ENCODE measurements around the gene ARHGAP26. TPM values are rescaled to one million over a fixed set of nuclear protein-coding genes. Genes with fewer than 3 reads are reported as not detected.

The ARHGAP26 gene
- total and polyA plus RNA-seq, 7 donors: 2.5 to 28.7 (median 12.0) TPM

GRCh38 chr5:142955628-142956027, 185.5 kb downstream of the ARHGAP26 start:
- Histone ChIP-seq H3K4me3 (no peak overlapping the region), H3K9me3 (no peaks in the 10 kb centered on the region), H3K36me3 (ENCODE audit: insufficient read depth in 1 of 2, low read depth in 1 of 2) (no peaks in the 10 kb centered on the region), H3K27me3 (ENCODE audit: insufficient read depth in 3 of 3, low read length in 2 of 3) (no peaks in the 10 kb centered on the region), H3K27ac (no peak overlapping the region), H3K4me1 (peaks cover 41% of the 10 kb centered on the region)
- TF ChIP-seq CTCF (IDR thresholded peaks at IDR 0.05): no peak
- DNase-seq: no peak
- 66 to 82% (median 82%) methylated on average over 1 of the region's 1 CpG for WGBS, 3 donors
- intact Hi-C loops (cut with DNase I): no loop called here
- ATAC-seq: no peak

GRCh38 chr5:142957528-142957927, 187.4 kb downstream of the ARHGAP26 start:
- Histone ChIP-seq H3K27me3 (ENCODE audit: insufficient read depth in 3 of 3, low read length in 2 of 3) (no peaks in the 10 kb centered on the region), H3K27ac (peak overlapping the region; percentile 42), H3K36me3 (ENCODE audit: insufficient read depth in 1 of 2, low read depth in 1 of 2) (no peaks in the 10 kb centered on the region), H3K9me3 (no peaks in the 10 kb centered on the region), H3K4me1 (peaks cover 41% of the 10 kb centered on the region), H3K4me3 (peak overlapping the region; percentile 23)
- 22 to 45% (median 24%) methylated on average over 7 of the region's 7 CpGs for WGBS, 3 donors
- intact Hi-C loops (cut with DNase I): no loop called here
- ATAC-seq: peak; percentile 54 to 79 (median 72)
- no peak for DNase-seq
- TF ChIP-seq CTCF (IDR thresholded peaks at IDR 0.05): no peak

GRCh38 chr5:142958944-142959682, 188.9 kb downstream of the ARHGAP26 start:
- Histone ChIP-seq H3K4me1 (peaks cover 41% of the 10 kb centered on the region), H3K9me3 (no peaks in the 10 kb centered on the region), H3K27ac (no peak overlapping the region), H3K4me3 (no peak overlapping the region), H3K27me3 (ENCODE audit: insufficient read depth in 3 of 3, low read length in 2 of 3) (no peaks in the 10 kb centered on the region), H3K36me3 (ENCODE audit: insufficient read depth in 1 of 2, low read depth in 1 of 2) (no peaks in the 10 kb centered on the region)
- intact Hi-C loops (cut with DNase I): no loop called here
- no peak for TF ChIP-seq CTCF (IDR thresholded peaks at IDR 0.05)
- no peak for DNase-seq
- no peak for ATAC-seq
- WGBS, 3 donors: 94 to 100% (median 96%) methylated on average over 1 of the region's 1 CpG

- no peak for DNase-seq
- no peak overlapping the region for H3K4me3 ChIP-seq
- H3K27me3 ChIP-seq (ENCODE audit: insufficient read depth in 3 of 3, low read length in 2 of 3): no peaks in the 10 kb centered on the region
- no peaks in the 10 kb centered on the region for H3K36me3 ChIP-seq (ENCODE audit: insufficient read depth in 1 of 2, low read depth in 1 of 2)
- intact Hi-C loops (cut with DNase I): loop anchor here in 1 of 2 donors (5.0 kb wide), 1 partner anchor 33 kb away; no protein-coding TSS in a partner anchor
- no peaks in the 10 kb centered on the region for H3K9me3 ChIP-seq
- no peak for TF ChIP-seq CTCF (IDR thresholded peaks at IDR 0.05)
- H3K4me1 ChIP-seq: peaks cover 41% of the 10 kb centered on the region
- 96 to 99% (median 97%) methylated on average over 4 of the region's 4 CpGs for WGBS, 3 donors
- H3K27ac ChIP-seq: no peak overlapping the region
- peak; percentile 61 to 73 (median 66) for ATAC-seq
Observed at GRCh38 chr5:142959683-142960657, 189.8 kb downstream of the ARHGAP26 start.
